Measurements from ENCODE around the gene SLC32A1. TPM values are rescaled to one million over a fixed set of nuclear protein-coding genes. Genes with fewer than 3 reads are reported as not detected.

SLC32A1 gene
- total and polyA plus RNA-seq, 2 donors from 2014 or later: not detected

DNA sequence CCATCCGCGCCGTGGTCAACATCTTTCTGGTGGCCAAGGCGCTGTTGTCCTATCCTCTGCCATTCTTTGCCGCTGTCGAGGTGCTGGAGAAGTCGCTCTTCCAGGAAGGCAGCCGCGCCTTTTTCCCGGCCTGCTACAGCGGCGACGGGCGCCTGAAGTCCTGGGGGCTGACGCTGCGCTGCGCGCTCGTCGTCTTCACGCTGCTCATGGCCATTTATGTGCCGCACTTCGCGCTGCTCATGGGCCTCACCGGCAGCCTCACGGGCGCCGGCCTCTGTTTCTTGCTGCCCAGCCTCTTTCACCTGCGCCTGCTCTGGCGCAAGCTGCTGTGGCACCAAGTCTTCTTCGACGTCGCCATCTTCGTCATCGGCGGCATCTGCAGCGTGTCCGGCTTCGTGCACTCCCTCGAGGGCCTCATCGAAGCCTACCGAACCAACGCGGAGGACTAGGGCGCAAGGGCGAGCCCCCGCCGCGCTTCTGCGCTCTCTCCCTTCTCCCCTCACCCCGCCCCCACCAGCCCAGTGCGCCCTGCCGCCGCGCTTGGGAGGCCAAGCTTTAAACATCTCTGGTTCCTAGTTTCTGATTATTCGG is 4.0 kb downstream of the SLC32A1 start:
- peaks cover 69% of the 10 kb centered on the region for H3K27me3 ChIP-seq (ENCODE audit: control insufficient read depth, insufficient read depth, low read length)
- no peak overlapping the region for H3K4me3 ChIP-seq (ENCODE audit: low read length in 3 of 3)
- H3K4me1 ChIP-seq (ENCODE audit: control insufficient read depth in 2 of 3, insufficient read depth in 2 of 3, low read depth in 1 of 3, low read length in 3 of 3): peaks cover 0 to 20% (median 7%) of the 10 kb centered on the region in 3 donors
- no peak overlapping the region for H3K9ac ChIP-seq (ENCODE audit: low read length in 3 of 3)
- TF ChIP-seq, protein P1, sequence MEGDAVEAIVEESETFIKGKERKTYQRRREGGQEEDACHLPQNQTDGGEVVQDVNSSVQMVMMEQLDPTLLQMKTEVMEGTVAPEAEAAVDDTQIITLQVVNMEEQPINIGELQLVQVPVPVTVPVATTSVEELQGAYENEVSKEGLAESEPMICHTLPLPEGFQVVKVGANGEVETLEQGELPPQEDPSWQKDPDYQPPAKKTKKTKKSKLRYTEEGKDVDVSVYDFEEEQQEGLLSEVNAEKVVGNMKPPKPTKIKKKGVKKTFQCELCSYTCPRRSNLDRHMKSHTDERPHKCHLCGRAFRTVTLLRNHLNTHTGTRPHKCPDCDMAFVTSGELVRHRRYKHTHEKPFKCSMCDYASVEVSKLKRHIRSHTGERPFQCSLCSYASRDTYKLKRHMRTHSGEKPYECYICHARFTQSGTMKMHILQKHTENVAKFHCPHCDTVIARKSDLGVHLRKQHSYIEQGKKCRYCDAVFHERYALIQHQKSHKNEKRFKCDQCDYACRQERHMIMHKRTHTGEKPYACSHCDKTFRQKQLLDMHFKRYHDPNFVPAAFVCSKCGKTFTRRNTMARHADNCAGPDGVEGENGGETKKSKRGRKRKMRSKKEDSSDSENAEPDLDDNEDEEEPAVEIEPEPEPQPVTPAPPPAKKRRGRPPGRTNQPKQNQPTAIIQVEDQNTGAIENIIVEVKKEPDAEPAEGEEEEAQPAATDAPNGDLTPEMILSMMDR (IDR thresholded peaks at IDR 0.05; ENCODE audit: borderline replicate concordance, extremely low read depth, insufficient read depth): no peak
- DNase-seq (peak in 4 of 5 donors; percentile 55 to 77 (median 65)), FAIRE-seq (no peak)
- no peaks in the 10 kb centered on the region for H3K36me3 ChIP-seq (ENCODE audit: control insufficient read depth in 2 of 3, insufficient read depth in 3 of 3, low read length in 3 of 3)
- no peak overlapping the region for H3K27ac ChIP-seq (ENCODE audit: low read depth in 2 of 2, low read length in 2 of 2)
- no peaks in the 10 kb centered on the region for H3K9me3 ChIP-seq (ENCODE audit: control insufficient read depth in 2 of 3, insufficient read depth in 1 of 3, low read length in 3 of 3)
- intact Hi-C loops (cut with DNase I): no loop called here

DNA sequence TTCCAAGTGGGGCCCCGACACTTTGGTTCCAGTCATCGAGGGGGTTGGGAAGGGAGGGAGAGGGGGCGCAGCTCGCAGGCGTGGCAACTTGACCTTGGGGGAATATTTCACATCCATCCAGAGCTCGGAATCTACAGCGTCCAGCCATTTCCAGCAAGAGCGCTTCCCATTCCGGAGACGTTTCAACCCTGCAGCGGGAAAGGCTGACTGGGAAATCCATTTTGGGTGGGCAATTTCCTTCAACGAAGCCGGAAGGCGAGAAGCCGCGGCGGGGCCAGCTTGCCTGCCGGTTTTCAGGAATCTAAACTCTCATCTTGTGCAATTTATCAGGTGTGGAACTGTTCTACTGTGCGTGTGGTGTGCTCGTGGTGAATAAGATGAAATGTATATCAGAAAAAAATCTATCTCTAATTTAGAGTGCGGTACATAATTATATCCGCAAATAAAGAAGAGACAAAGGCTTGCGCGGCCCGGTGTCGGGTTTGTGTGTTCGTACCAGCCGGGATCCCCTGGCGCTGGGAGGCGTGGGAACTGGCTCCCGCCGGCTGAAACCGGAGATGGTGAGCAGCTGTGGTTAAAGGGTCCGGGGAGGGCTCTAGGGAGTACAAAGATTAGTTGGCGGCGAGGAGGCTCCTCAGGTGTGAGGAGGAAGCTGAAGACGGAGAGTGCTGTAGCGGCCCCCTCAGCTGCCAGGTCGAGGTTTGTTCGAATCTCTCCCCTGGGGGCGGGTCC is 4.8 kb downstream of the SLC32A1 start:
- DNase-seq (peak in 4 of 5 donors; percentile 80 to 85 (median 82)), FAIRE-seq (no peak)
- Histone ChIP-seq H3K27ac (ENCODE audit: low read depth in 2 of 2, low read length in 2 of 2) (no peak overlapping the region), H3K9ac (ENCODE audit: low read length in 3 of 3) (no peak overlapping the region), H3K36me3 (ENCODE audit: control insufficient read depth in 2 of 3, insufficient read depth in 3 of 3, low read length in 3 of 3) (no peaks in the 10 kb centered on the region), H3K9me3 (ENCODE audit: control insufficient read depth in 2 of 3, insufficient read depth in 1 of 3, low read length in 3 of 3) (no peaks in the 10 kb centered on the region), H3K4me1 (ENCODE audit: control insufficient read depth in 2 of 3, insufficient read depth in 2 of 3, low read depth in 1 of 3, low read length in 3 of 3) (peaks cover 0 to 20% (median 7%) of the 10 kb centered on the region in 3 donors), H3K27me3 (ENCODE audit: control insufficient read depth, insufficient read depth, low read length) (peaks cover 66% of the 10 kb centered on the region), H3K4me3 (ENCODE audit: low read length in 3 of 3) (no peak overlapping the region)
- intact Hi-C loops (cut with DNase I): no loop called here
- TF ChIP-seq, protein P1 (IDR thresholded peaks at IDR 0.05; ENCODE audit: borderline replicate concordance, extremely low read depth, insufficient read depth): no peak

DNA sequence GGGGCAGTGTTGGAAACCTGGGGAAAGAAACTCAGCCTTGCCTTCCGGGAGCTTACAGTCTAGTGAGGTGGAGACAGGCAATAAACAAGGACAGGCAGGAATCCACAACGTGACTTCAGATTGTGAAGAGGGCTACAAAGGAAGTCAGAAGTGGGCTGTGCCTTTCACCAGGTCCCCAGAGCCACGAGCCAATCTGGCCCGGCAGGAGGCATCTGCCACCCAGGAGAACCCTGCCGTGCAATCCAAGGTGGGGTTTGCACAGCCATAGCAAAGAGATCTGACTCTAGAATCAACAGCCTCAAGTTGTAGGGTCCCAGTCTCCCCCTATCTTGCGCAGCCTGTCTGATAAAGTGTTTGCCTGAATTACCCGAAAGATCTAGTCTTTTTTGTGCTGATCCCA is 5.5 kb downstream of the SLC32A1 start:
- DNase-seq (peak in 1 of 5 donors; percentile 9), FAIRE-seq (no peak)
- no peaks in the 10 kb centered on the region for H3K36me3 ChIP-seq (ENCODE audit: control insufficient read depth in 2 of 3, insufficient read depth in 3 of 3, low read length in 3 of 3)
- H3K27me3 ChIP-seq (ENCODE audit: control insufficient read depth, insufficient read depth, low read length): peaks cover 63% of the 10 kb centered on the region
- TF ChIP-seq, protein P1 (IDR thresholded peaks at IDR 0.05; ENCODE audit: borderline replicate concordance, extremely low read depth, insufficient read depth): no peak
- no peak overlapping the region for H3K27ac ChIP-seq (ENCODE audit: low read depth in 2 of 2, low read length in 2 of 2)
- intact Hi-C loops (cut with DNase I): no loop called here
- peaks cover 0 to 16% (median 7%) of the 10 kb centered on the region in 3 donors for H3K4me1 ChIP-seq (ENCODE audit: control insufficient read depth in 2 of 3, insufficient read depth in 2 of 3, low read depth in 1 of 3, low read length in 3 of 3)
- H3K9me3 ChIP-seq (ENCODE audit: control insufficient read depth in 2 of 3, insufficient read depth in 1 of 3, low read length in 3 of 3): no peaks in the 10 kb centered on the region
- no peak overlapping the region for H3K4me3 ChIP-seq (ENCODE audit: low read length in 3 of 3)
- H3K9ac ChIP-seq (ENCODE audit: low read length in 3 of 3): no peak overlapping the region
